Uterus (tissue), 4 donors: Measurements from ENCODE around the gene ZNF3. TPM values are rescaled to one million over a fixed set of nuclear protein-coding genes. Genes with fewer than 3 reads are reported as not detected.

Experiments used
- DNase-seq, 2 donors: peaks; one replicate each; pipeline ENCODE4 v3.0.0-alpha.2; 2019 to 2020
- H3K27ac ChIP-seq, 2 donors: fragments of 200-600 bp; sonication (generic); 1 replicate in 1 of 2; 2 replicates in 1 of 2; pipeline ENCODE4 v1.5.1; 2016 to 2018
- H3K27me3 ChIP-seq, 2 donors: fragments of 200-600 bp; sonication (generic); one replicate each; pipeline ENCODE4 v1.5.1; 2018 to 2019; ENCODE audit warnings: control low read depth in 1 of 2
- H3K36me3 ChIP-seq, 2 donors: fragments of 200-600 bp; sonication (generic); one replicate each; pipeline ENCODE4 v1.5.1; 2019; ENCODE audit warnings: control low read depth in 1 of 2
- H3K4me1 ChIP-seq, 2 donors: fragments of 200-600 bp; sonication (generic); one replicate each; pipeline ENCODE4 v1.5.1; 2018 to 2019; ENCODE audit warnings: control low read depth in 1 of 2
- H3K4me3 ChIP-seq, 2 donors: fragments of 200-600 bp; sonication (generic); 1 replicate in 1 of 2; 2 replicates in 1 of 2; pipeline ENCODE4 v1.5.1; 2018 to 2019; ENCODE audit warnings: mild to moderate bottlenecking in 1 of 2
- H3K9me3 ChIP-seq, 2 donors: fragments of 200-600 bp; sonication (generic); one replicate each; pipeline ENCODE4 v1.5.1; 2019; ENCODE audit warnings: control low read depth in 1 of 2
- POLR2A ChIP-seq, 2 donors: fragments of 450-650 bp; IDR thresholded peaks; one replicate each; pipeline ENCODE4 v1.6.1; 2016; ENCODE audit warnings: antibody characterized with exemption in 2 of 2, mild to moderate bottlenecking in 1 of 2, moderate library complexity in 1 of 2
- intact Hi-C: fragments of 100-400 bp; cut with DNase I; formaldehyde crosslinking; loops from one replicate; pipeline ENCODE4 v1.15.1; 2023; ENCODE audit warnings: low total_unique reads
- total RNA-seq, 4 donors: library from RNA; depleted of rRNA in 3 of 4; stranded (reverse); fragments of >200 nt in 3 of 4; gene quantifications; one replicate each; pipeline versions ENCODE4 v1.1.0 to v1.2.4, GENCODE V29; 2014 to 2023
- TF ChIP-seq, protein P1 (sequence below), 4 experiments: fragments of 200-600 bp in 2 of 4; fragments of 450-650 bp in 2 of 4; sonication (generic) in 2 of 4; IDR thresholded peaks; one replicate each; pipeline ENCODE4 v1.5.1; 2016 to 2019; ENCODE audit warnings: antibody characterized with exemption in 4 of 4, mild to moderate bottlenecking in 2 of 4, moderate library complexity in 1 of 4
- donor health status: DM: yes; HTN: yes; CAD: no.

Gene ZNF3
- total RNA-seq, 4 donors from 2014 or later, result 10.9 to 69.4 (median 50.3) TPM

- intact Hi-C loops, result no loop called here
- TF ChIP-seq POLR2A (IDR thresholded peaks at IDR 0.05), result no peak
- TF ChIP-seq, protein P1, sequence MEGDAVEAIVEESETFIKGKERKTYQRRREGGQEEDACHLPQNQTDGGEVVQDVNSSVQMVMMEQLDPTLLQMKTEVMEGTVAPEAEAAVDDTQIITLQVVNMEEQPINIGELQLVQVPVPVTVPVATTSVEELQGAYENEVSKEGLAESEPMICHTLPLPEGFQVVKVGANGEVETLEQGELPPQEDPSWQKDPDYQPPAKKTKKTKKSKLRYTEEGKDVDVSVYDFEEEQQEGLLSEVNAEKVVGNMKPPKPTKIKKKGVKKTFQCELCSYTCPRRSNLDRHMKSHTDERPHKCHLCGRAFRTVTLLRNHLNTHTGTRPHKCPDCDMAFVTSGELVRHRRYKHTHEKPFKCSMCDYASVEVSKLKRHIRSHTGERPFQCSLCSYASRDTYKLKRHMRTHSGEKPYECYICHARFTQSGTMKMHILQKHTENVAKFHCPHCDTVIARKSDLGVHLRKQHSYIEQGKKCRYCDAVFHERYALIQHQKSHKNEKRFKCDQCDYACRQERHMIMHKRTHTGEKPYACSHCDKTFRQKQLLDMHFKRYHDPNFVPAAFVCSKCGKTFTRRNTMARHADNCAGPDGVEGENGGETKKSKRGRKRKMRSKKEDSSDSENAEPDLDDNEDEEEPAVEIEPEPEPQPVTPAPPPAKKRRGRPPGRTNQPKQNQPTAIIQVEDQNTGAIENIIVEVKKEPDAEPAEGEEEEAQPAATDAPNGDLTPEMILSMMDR (IDR thresholded peaks at IDR 0.05), result no peak
- Histone ChIP-seq H3K4me3 (no peak overlapping the region), H3K36me3 (no peaks in the 10 kb centered on the region), H3K9me3 (no peaks in the 10 kb centered on the region), H3K27ac (no peak overlapping the region), H3K4me1 (no peaks in the 10 kb centered on the region), H3K27me3 (no peaks in the 10 kb centered on the region)
- DNase-seq, result no peak
These were observed 45.6 kb downstream of the ZNF3 start for GRCh38 chr7:100035876-100036275.

GRCh38 chr7:100034871-100035510 is 46.5 kb downstream of the ZNF3 start:
- H3K36me3 ChIP-seq, result no peaks in the 10 kb centered on the region
- intact Hi-C loops, result no loop called here

GRCh38 chr7:100033526-100033925 is 48.0 kb downstream of the ZNF3 start:
- Histone ChIP-seq H3K27ac (no peak overlapping the region), H3K4me3 (no peak overlapping the region), H3K36me3 (no peaks in the 10 kb centered on the region), H3K9me3 (no peaks in the 10 kb centered on the region), H3K27me3 (no peaks in the 10 kb centered on the region), H3K4me1 (no peaks in the 10 kb centered on the region)
- intact Hi-C loops, result no loop called here
- TF ChIP-seq POLR2A (IDR thresholded peaks at IDR 0.05), result no peak
- TF ChIP-seq, protein P1 (IDR thresholded peaks at IDR 0.05), result no peak
- DNase-seq, result no peak

More at GRCh38 chr7:100034871-100035510, 46.5 kb downstream of the ZNF3 start:
- Histone ChIP-seq H3K27me3 (no peaks in the 10 kb centered on the region), H3K27ac (no peak overlapping the region), H3K4me3 (no peak overlapping the region), H3K4me1 (no peaks in the 10 kb centered on the region), H3K9me3 (no peaks in the 10 kb centered on the region)
- DNase-seq, result no peak
- TF ChIP-seq, protein P1 (IDR thresholded peaks at IDR 0.05), result no peak
- no peak for TF ChIP-seq POLR2A (IDR thresholded peaks at IDR 0.05)

DNA sequence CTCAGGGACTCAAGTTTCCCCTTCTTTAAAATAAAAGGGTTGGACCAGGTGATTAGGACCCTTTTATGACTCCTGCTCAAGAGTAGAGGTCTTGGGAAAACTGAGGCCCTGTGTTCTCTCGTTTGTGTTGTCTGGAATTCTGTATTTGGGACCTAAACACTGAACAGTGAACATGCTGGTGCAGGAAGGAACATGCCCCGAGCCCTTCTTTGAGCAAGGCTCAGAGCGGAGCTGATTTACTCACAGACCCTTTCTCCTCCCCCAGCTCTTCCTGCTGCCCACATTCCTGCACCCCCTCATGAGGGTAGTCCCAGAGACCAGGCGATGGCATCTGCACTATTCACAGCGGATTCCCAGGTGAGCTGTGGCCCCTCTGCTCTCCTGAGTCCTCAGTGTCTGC is 51.9 kb downstream of the ZNF3 start:
- no peak overlapping the region for H3K4me3 ChIP-seq
- H3K27me3 ChIP-seq, result no peaks in the 10 kb centered on the region
- no peaks in the 10 kb centered on the region for H3K36me3 ChIP-seq
- TF ChIP-seq POLR2A (IDR thresholded peaks at IDR 0.05), result no peak
- TF ChIP-seq, protein P1 (IDR thresholded peaks at IDR 0.05), result no peak
- H3K4me1 ChIP-seq, result no peaks in the 10 kb centered on the region
- no peak overlapping the region for H3K27ac ChIP-seq
- H3K9me3 ChIP-seq, result no peaks in the 10 kb centered on the region
- DNase-seq, result no peak
- intact Hi-C loops, result no loop called here

DNA sequence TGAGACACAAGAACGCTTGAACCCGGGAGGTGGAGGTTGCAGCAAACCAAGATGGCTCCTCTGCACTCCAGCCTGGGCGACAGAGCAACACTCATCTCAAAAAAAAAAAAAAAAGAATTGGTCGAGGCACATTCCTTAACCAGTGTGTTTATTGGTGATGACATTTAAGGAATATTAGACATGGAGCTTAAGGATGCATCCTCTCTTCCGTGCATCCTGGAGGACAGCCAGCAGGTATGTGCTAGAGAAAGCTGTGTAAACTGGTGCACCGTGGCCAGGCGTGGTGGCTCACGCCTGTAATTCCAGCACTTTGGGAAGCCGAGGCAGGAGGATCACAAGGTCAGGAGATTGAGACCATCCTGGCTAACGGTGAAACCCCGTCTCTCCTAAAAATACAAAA is 54.3 kb downstream of the ZNF3 start:
- Histone ChIP-seq H3K27ac (no peak overlapping the region), H3K9me3 (no peaks in the 10 kb centered on the region), H3K36me3 (no peaks in the 10 kb centered on the region), H3K4me3 (no peak overlapping the region), H3K27me3 (no peaks in the 10 kb centered on the region), H3K4me1 (no peaks in the 10 kb centered on the region)
- intact Hi-C loops, result no loop called here
- TF ChIP-seq, protein P1 (IDR thresholded peaks at IDR 0.05), result no peak
- TF ChIP-seq POLR2A (IDR thresholded peaks at IDR 0.05), result no peak
- DNase-seq, result no peak
